ENCODE data around the gene SLC16A2. TPM values are rescaled to one million over a fixed set of nuclear protein-coding genes. Genes with fewer than 3 reads are reported as not detected.

The SLC16A2 gene
- total and polyA plus RNA-seq, 4 experiments from 2014 or later: 0.07 to 0.35 (median 0.19) TPM; not detected in 1

DNA sequence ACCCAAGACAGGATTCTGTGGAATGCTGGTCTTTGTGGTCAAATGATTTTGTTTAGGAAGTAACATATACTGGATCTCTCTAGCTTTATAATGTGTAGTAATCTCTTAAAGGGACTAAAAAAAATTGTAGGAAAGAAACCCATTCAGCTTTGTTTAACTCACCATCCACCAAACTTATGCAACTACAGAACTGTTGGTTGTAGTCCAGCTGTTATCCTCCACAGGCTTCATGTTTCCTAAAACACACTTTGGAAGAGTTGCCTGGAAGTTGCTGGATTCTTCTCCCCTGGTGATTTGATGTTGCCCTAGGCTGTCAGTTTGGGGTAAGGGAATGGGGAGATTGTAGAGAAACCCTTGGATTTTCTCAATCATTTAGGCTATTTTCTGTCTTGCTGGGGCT is 103.8 kb downstream of the SLC16A2 start:
- ChIA-PET POLR2A (ENCODE audit: partially characterized antibody) (no interaction called here), CTCF (ENCODE audit: partially characterized antibody) (no interaction called here)
- Histone ChIP-seq H3K27me3 (ENCODE audit: insufficient read depth, low read length) (no peaks in the 10 kb centered on the region), H3K36me3 (ENCODE audit: insufficient read depth, low read length) (no peaks in the 10 kb centered on the region), H3K4me1 (ENCODE audit: insufficient read depth, low read length) (no peaks in the 10 kb centered on the region), H3K9me3 (ENCODE audit: control insufficient read depth in 1 of 2, low read length in 2 of 2) (no peaks in the 10 kb centered on the region), H3K27ac (ENCODE audit: low read depth, low read length) (no peak overlapping the region), H3K4me3 (ENCODE audit: low read length in 2 of 2) (no peak overlapping the region)
- no peaks in the 10 kb centered on the region for H3K27me3 Mint-ChIP-seq
- no peak for DNase-seq
- H3K9me3 Mint-ChIP-seq: no peaks in the 10 kb centered on the region
- no peak overlapping the region for H3K27ac Mint-ChIP-seq
- no peaks in the 10 kb centered on the region for H3K36me3 Mint-ChIP-seq
- no peak overlapping the region for H3K4me3 Mint-ChIP-seq
- no peaks in the 10 kb centered on the region for H3K4me1 Mint-ChIP-seq
- intact Hi-C loops (cut with micrococcal nuclease): no loop called here

GRCh38 chrX:74526764-74527163 is 105.5 kb downstream of the SLC16A2 start:
- Mint-ChIP-seq H3K27me3 (no peaks in the 10 kb centered on the region), H3K9me3 (no peaks in the 10 kb centered on the region), H3K4me3 (no peak overlapping the region), H3K27ac (no peak overlapping the region), H3K4me1 (no peaks in the 10 kb centered on the region), H3K36me3 (no peaks in the 10 kb centered on the region)
- Histone ChIP-seq H3K9me3 (ENCODE audit: control insufficient read depth in 1 of 2, low read length in 2 of 2) (no peaks in the 10 kb centered on the region), H3K27ac (ENCODE audit: low read depth, low read length) (no peak overlapping the region), H3K4me1 (ENCODE audit: insufficient read depth, low read length) (no peaks in the 10 kb centered on the region), H3K4me3 (ENCODE audit: low read length in 2 of 2) (no peak overlapping the region), H3K36me3 (ENCODE audit: insufficient read depth, low read length) (no peaks in the 10 kb centered on the region), H3K27me3 (ENCODE audit: insufficient read depth, low read length) (no peaks in the 10 kb centered on the region)
- ChIA-PET POLR2A (ENCODE audit: partially characterized antibody) (no interaction called here), CTCF (ENCODE audit: partially characterized antibody) (interaction anchor here (1.1 kb wide), 1 partner anchor 34 kb away, joined by 3 read pairs; no protein-coding TSS in a partner anchor)
- intact Hi-C loops (cut with micrococcal nuclease): no loop called here
- DNase-seq: no peak

GRCh38 chrX:74527350-74527749 is 106.1 kb downstream of the SLC16A2 start:
- peak overlapping the region in 1 of 7 donors; percentile 7 for H3K27ac Mint-ChIP-seq
- Histone ChIP-seq H3K4me1 (ENCODE audit: insufficient read depth, low read length) (no peaks in the 10 kb centered on the region), H3K27ac (ENCODE audit: low read depth, low read length) (no peak overlapping the region)

DNA sequence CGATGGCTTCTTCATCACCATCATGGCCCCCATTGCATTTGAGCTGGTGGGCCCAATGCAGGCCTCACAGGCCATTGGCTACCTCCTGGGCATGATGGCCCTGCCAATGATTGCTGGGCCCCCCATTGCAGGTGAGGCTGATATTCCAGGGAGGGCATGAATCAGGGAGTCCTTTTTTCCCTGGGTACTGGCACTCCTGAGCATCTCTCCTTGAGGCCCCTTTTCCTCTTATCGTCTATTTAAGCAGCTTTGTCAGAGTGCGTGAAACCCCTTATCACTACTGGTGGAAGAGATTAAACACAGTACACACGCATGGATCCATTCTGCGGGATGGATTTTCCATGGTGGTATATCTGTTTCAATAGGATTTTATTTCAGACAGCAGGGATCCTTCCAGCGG is 108.0 kb downstream of the SLC16A2 start:
- H3K27me3 Mint-ChIP-seq: no peaks in the 10 kb centered on the region
- H3K36me3 ChIP-seq (ENCODE audit: insufficient read depth, low read length): no peaks in the 10 kb centered on the region
- H3K27ac ChIP-seq (ENCODE audit: low read depth, low read length): no peak overlapping the region
- H3K4me1 Mint-ChIP-seq: peaks cover 0 to 4% (median 0%) of the 10 kb centered on the region in 4 donors
- H3K27me3 ChIP-seq (ENCODE audit: insufficient read depth, low read length): no peaks in the 10 kb centered on the region
- intact Hi-C loops (cut with micrococcal nuclease): no loop called here
- no peak for DNase-seq
- H3K4me3 ChIP-seq (ENCODE audit: low read length in 2 of 2): no peak overlapping the region
- ChIA-PET CTCF (ENCODE audit: partially characterized antibody) (no interaction called here), POLR2A (ENCODE audit: partially characterized antibody) (no interaction called here)
- H3K36me3 Mint-ChIP-seq: no peaks in the 10 kb centered on the region
- H3K4me1 ChIP-seq (ENCODE audit: insufficient read depth, low read length): no peaks in the 10 kb centered on the region
- H3K9me3 Mint-ChIP-seq: no peaks in the 10 kb centered on the region
- H3K9me3 ChIP-seq (ENCODE audit: control insufficient read depth in 1 of 2, low read length in 2 of 2): no peaks in the 10 kb centered on the region
- H3K27ac Mint-ChIP-seq: no peak overlapping the region
- no peak overlapping the region for H3K4me3 Mint-ChIP-seq

More at GRCh38 chrX:74527350-74527749, 106.1 kb downstream of the SLC16A2 start:
- H3K27me3 ChIP-seq (ENCODE audit: insufficient read depth, low read length): no peaks in the 10 kb centered on the region
- Mint-ChIP-seq H3K4me3 (no peak overlapping the region), H3K9me3 (no peaks in the 10 kb centered on the region), H3K4me1 (no peaks in the 10 kb centered on the region), H3K36me3 (no peaks in the 10 kb centered on the region), H3K27me3 (no peaks in the 10 kb centered on the region)
- intact Hi-C loops (cut with micrococcal nuclease): no loop called here
- H3K36me3 ChIP-seq (ENCODE audit: insufficient read depth, low read length): no peaks in the 10 kb centered on the region
- CTCF ChIA-PET (ENCODE audit: partially characterized antibody): interaction anchor here (1.1 kb wide), 1 partner anchor 35 kb away, joined by 3 read pairs; no protein-coding TSS in a partner anchor
- DNase-seq: no peak
- POLR2A ChIA-PET (ENCODE audit: partially characterized antibody): no interaction called here
- H3K9me3 ChIP-seq (ENCODE audit: control insufficient read depth in 1 of 2, low read length in 2 of 2): no peaks in the 10 kb centered on the region
- H3K4me3 ChIP-seq (ENCODE audit: low read length in 2 of 2): no peak overlapping the region

GRCh38 chrX:74531081-74531480 is 109.8 kb downstream of the SLC16A2 start:
- H3K36me3 Mint-ChIP-seq: no peaks in the 10 kb centered on the region
- H3K9me3 Mint-ChIP-seq: no peaks in the 10 kb centered on the region
- H3K4me3 ChIP-seq (ENCODE audit: low read length in 2 of 2): no peak overlapping the region
- no peak overlapping the region for H3K27ac ChIP-seq (ENCODE audit: low read depth, low read length)
- no peak overlapping the region for H3K4me3 Mint-ChIP-seq
- H3K4me1 Mint-ChIP-seq: peaks cover 3 to 19% (median 5%) of the 10 kb centered on the region in 4 donors
- no peaks in the 10 kb centered on the region for H3K27me3 ChIP-seq (ENCODE audit: insufficient read depth, low read length)
- no peak for DNase-seq
- ChIA-PET CTCF (ENCODE audit: partially characterized antibody) (interaction anchor here (1.6 kb wide), 1 partner anchor 9 kb away, joined by 4 read pairs; no protein-coding TSS in a partner anchor), POLR2A (ENCODE audit: partially characterized antibody) (no interaction called here)
- peaks cover 11% of the 10 kb centered on the region for H3K4me1 ChIP-seq (ENCODE audit: insufficient read depth, low read length)
- no peak overlapping the region for H3K27ac Mint-ChIP-seq
- H3K36me3 ChIP-seq (ENCODE audit: insufficient read depth, low read length): no peaks in the 10 kb centered on the region
- H3K27me3 Mint-ChIP-seq: no peaks in the 10 kb centered on the region
- intact Hi-C loops (cut with micrococcal nuclease): no loop called here
- H3K9me3 ChIP-seq (ENCODE audit: control insufficient read depth in 1 of 2, low read length in 2 of 2): no peaks in the 10 kb centered on the region

DNA sequence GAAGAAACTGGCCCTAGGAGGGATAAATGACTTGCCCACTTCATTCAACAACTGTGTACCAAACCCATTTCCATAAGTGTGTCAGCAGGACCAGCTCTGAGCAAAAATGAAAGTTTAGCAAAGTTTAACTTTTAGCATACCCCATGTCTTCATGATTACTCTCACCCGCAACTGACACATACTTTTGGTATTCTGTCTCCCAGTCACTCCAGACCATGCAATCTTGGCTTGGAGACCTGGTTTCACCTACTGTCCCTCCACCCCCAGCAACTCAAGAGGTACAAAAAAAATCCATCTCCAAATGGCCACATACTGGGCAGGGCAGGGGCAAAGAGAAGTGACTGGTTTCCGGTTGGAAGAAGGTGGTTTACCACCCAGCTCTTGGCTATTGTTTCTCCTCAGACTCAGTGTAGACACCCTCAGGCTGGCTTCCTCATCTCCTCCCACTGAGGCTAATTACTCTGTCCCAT is 113.3 kb downstream of the SLC16A2 start:
- no peaks in the 10 kb centered on the region for H3K36me3 ChIP-seq (ENCODE audit: insufficient read depth, low read length)
- Mint-ChIP-seq H3K4me1 (peaks cover 5 to 27% (median 9%) of the 10 kb centered on the region in 4 donors), H3K4me3 (peak overlapping the region in 6 of 8 donors; percentile 23 to 88 (median 53)), H3K9me3 (no peaks in the 10 kb centered on the region), H3K27ac (peak overlapping the region in 6 of 7 donors; percentile 61 to 84 (median 79)), H3K36me3 (no peaks in the 10 kb centered on the region), H3K27me3 (no peaks in the 10 kb centered on the region)
- no peaks in the 10 kb centered on the region for H3K27me3 ChIP-seq (ENCODE audit: insufficient read depth, low read length)
- peak in 1 of 5 donors; percentile 36 for DNase-seq
- ChIA-PET POLR2A (ENCODE audit: partially characterized antibody) (no interaction called here), CTCF (ENCODE audit: partially characterized antibody) (interaction anchor here (1.6 kb wide), 1 partner anchor 190 kb away, joined by 5 read pairs; no protein-coding TSS in a partner anchor)
- no peak overlapping the region for H3K27ac ChIP-seq (ENCODE audit: low read depth, low read length)
- intact Hi-C loops (cut with micrococcal nuclease): loop anchor here (2.0 kb wide), 1 partner anchor 16 kb away; no protein-coding TSS in a partner anchor
- H3K4me1 ChIP-seq (ENCODE audit: insufficient read depth, low read length): peaks cover 17% of the 10 kb centered on the region
- H3K9me3 ChIP-seq (ENCODE audit: control insufficient read depth in 1 of 2, low read length in 2 of 2): no peaks in the 10 kb centered on the region
- H3K4me3 ChIP-seq (ENCODE audit: low read length in 2 of 2): no peak overlapping the region

DNA sequence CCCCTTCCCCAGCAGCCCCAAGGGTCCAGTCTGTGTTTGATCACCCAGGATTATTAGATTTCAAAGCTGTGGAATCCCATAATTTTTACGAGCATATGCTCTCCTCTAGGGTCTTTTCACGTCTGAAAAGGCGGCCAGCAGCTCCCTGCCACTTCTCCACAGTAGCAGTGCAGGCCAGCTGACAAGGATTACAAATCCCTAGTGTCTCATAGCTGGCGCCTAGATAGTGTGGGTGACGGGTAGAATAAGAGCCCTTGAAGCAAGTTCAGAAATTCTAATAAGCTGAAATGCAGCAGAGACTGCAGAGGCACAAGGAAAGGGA is 113.8 kb downstream of the SLC16A2 start:
- Mint-ChIP-seq H3K4me1 (peaks cover 5 to 27% (median 9%) of the 10 kb centered on the region in 4 donors), H3K9me3 (no peaks in the 10 kb centered on the region), H3K27ac (peak overlapping the region; percentile 35 to 94 (median 77)), H3K4me3 (peak overlapping the region; percentile 83 to 88 (median 86)), H3K36me3 (no peaks in the 10 kb centered on the region), H3K27me3 (no peaks in the 10 kb centered on the region)
- no peak overlapping the region for H3K27ac ChIP-seq (ENCODE audit: low read depth, low read length)
- H3K4me3 ChIP-seq (ENCODE audit: low read length in 2 of 2): no peak overlapping the region
- POLR2A ChIA-PET (ENCODE audit: partially characterized antibody): interaction anchor here (1.4 kb wide), 1 partner anchor 80 kb away, joined by 4 read pairs; the partner anchor contains the start of gene RLIM
- H3K4me1 ChIP-seq (ENCODE audit: insufficient read depth, low read length): peaks cover 17% of the 10 kb centered on the region
- no peaks in the 10 kb centered on the region for H3K27me3 ChIP-seq (ENCODE audit: insufficient read depth, low read length)
- H3K36me3 ChIP-seq (ENCODE audit: insufficient read depth, low read length): no peaks in the 10 kb centered on the region
- intact Hi-C loops (cut with micrococcal nuclease): loop anchor here (2.0 kb wide), 1 partner anchor 16 kb away; no protein-coding TSS in a partner anchor
- H3K9me3 ChIP-seq (ENCODE audit: control insufficient read depth in 1 of 2, low read length in 2 of 2): no peaks in the 10 kb centered on the region
- CTCF ChIA-PET (ENCODE audit: partially characterized antibody): interaction anchor here (1.6 kb wide), 1 partner anchor 190 kb away, joined by 5 read pairs; no protein-coding TSS in a partner anchor
- DNase-seq: no peak
